HG03045 (cell line): ENCODE data around the gene CAPN12.

Source experiments
- ATAC-seq: cut with Tn5 transposase; IDR thresholded peaks from one replicate; pipeline ENCODE4 v1.9.1; 2021; ENCODE audit warnings: mild to moderate bottlenecking, moderate library complexity; ENCODE audit not compliant: unreplicated experiment

CAPN12 gene

DNA sequence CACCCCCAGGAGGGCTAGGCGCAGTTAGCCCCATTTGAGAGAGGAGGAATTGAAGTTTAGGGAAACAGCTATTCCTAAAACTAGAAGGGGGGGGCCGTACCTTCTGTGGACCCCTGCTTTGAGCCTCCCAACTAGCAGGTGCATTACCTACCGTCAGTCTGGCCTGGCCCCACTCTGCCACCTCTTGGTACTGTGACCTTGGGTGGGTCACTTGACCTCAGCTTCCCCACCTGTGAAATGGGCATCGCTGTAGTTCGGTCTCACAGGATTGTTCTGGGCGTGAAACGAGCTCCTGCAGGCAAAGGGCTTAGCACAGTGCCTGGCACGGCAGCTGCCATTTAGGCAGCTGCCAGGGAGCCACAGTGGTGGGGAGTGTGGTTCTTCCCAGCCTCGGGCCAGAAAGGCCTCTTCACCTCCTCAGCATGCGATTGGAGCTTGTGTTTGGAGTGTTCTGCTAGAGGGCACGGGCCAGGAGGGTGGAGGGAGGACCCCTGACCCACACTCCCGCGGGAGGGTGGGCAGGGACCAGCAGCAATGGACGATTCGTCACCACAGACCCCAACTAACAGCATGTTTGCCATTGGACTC lies 32.0 kb downstream of the CAPN12 start:
- no peak for ATAC-seq

DNA sequence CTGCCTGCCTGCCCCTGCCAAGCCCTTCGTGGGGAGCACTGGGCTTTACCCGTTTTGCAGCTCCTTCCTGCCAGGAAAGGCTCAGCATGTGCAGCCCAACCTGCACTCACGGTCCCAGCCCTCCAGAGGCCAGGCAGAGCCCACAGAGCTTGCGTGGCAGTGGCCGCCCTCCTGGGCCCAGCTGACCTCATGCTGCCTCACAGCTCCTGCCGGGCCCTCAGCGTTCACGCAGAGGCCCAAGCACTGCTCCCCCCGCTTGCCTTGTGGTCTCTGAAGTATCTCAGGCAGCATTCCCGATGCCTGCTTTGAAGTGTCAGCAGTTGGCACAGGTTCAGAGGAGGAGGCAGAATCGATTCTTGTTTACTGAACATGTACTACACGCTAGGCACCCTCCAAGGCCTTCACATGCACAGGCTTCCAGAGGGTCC lies 32.5 kb downstream of the CAPN12 start:
- no peak for ATAC-seq

DNA sequence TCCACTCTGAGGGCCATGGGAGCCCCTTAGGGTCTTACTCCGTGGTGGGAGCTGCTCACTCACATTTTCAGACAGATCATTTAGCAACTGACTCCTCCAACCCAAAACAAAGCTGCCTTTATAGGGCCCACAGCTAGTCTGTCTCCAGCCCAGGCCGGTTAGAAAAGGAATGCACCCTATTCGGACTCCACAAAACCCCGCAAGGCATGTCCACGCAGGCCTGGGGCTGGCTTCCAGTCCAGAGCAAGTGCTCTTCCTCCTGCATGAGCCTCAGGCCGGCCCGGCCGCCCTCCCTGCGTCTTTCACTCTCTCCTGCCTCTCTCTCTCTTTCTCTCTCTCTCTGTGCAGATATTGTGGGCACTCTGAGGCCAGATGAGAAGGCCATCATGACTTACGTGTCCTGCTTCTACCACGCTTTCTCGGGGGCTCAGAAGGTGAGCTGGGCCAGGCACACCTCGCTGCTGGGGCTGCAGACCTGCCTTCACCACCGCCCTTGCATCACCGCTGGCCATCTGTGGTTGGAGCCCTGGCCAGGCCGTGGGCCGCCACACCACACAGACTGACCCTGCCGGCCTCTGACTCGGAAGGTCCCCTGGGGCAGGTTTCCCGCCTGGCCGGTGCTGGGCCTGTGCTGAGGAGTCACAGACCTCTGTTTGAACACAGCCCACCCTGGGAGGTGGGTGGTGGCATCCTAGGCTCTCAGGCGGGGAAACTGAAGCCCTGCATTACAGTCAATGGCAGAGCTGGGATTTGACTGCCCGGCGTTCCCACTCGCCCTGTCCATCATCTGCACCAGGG lies 33.1 kb downstream of the CAPN12 start:
- ATAC-seq = no peak

DNA sequence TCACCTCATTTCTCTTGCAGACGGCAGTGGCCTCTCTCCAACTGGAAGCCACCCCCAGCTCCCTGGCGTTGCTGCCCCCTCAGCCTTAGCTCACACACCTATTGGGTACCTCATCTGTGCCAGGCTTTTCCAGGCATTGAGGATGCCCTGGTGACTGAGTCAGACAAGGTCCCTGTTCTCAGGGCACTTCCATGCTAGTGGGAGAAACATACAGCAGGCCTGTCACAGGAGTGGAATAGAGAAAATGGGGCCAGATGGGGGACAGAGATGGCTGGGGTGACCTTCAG lies 33.9 kb downstream of the CAPN12 start:
- ATAC-seq = no peak

DNA sequence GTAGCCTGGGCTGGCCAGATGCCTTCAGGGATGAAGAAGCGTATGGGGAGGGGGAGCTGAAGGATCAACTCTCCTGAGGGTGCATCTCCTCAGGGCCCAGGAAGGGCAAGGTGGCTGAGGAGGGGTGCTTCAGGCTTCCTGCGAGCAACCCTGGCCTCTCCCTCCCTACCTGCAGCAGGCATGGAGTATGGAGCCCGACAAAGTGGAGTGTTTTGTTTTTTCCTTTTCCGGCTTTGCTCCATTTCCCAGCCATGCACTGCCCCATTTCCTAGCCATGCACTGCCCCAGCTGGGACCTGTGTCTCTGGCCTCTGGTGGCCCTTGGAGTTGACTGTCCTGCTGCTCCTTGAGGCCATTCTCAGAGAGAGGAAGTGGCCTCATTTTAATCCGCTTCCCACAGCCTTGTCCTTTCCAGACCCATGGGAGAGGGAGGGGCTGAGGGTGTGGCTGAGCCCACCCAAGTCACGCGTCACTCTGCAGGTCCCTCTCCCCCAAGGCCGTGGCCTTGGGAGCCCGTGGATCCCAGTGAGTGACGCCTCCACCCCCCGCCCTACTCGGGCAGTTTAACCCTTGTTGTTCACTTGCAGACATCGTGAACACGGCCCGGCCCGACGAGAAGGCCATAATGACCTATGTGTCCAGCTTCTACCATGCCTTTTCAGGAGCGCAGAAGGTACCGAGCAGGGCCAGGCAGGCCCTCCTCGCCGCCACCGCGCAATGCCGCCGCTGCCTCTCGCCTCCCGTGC lies 34.4 kb downstream of the CAPN12 start:
- no peak for ATAC-seq

DNA sequence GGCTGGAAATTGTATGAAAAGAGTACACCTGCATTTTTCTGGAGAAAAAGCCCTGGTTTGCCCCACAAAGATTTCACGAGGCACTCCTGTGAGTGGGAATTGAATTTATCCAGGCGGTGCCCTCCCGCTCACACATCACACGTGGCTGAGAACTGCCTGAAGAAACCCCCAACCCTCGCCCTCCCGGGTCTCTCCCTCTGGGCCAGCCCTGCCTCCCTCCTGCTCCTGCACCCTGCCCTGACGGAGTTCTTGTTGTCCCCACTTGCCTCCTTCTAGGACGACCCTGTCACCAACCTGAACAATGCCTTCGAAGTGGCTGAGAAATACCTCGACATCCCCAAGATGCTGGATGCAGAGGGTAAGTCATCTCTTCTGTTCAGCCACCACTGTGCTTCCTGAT lies 35.2 kb downstream of the CAPN12 start:
- ATAC-seq = no peak

DNA sequence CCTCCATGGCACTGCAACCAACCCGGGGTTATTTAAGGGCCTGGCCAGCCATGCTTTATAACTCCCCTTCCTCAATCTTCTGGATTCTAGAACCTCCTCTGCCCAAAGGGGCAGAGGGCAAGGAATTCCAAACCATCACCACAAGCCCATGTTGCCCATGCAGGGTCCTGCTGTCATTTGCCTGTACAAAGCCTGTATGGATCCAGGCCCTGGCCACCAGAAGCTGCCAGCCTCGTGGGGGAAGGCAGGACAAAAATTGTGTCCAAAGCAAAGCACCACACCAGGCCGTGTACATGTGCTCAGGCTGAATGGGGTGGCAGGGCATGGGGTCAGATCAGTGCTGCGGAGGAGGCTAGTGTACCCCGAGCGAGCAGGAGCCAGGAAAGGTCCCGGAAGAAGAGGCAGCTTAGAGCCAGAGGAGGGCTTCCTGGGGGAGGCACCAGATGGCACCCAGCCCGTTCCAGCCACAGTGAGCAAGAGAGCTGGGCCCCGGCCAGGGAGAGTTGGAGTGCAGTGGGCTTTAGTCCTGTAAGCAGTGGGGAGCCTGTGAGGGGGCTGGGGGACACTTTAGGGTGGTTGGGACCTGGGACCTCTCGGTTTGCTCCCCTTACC lies 35.8 kb downstream of the CAPN12 start:
- no peak for ATAC-seq

DNA sequence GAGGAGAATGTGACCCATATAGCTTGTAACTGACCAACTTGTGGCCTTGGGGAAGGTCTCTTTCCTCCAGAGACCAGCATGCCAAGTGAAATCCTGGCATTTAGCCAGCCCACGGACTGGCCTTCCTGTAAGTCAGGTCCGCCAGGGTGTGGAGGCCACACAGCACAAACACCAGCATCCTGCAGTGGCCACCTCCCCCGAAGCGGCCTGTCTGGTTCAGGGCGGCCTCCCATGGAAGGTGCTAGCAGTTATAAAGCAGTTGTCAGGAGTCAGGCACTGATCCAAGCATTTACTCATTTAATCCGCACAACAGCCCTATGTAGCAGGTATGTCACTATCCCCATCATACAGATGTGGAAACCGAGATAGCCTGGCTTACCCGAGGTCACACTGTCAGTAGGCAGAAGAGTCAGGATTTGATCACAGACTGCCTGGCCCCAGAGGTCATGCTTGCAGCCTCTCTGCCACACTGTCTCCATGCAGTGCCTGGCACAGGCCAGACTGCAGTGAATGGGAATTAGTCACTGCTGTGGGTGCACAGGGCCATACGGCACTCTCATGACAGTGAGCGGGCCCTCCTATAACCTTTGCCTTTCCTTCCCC lies 36.7 kb downstream of the CAPN12 start:
- ATAC-seq = no peak

DNA sequence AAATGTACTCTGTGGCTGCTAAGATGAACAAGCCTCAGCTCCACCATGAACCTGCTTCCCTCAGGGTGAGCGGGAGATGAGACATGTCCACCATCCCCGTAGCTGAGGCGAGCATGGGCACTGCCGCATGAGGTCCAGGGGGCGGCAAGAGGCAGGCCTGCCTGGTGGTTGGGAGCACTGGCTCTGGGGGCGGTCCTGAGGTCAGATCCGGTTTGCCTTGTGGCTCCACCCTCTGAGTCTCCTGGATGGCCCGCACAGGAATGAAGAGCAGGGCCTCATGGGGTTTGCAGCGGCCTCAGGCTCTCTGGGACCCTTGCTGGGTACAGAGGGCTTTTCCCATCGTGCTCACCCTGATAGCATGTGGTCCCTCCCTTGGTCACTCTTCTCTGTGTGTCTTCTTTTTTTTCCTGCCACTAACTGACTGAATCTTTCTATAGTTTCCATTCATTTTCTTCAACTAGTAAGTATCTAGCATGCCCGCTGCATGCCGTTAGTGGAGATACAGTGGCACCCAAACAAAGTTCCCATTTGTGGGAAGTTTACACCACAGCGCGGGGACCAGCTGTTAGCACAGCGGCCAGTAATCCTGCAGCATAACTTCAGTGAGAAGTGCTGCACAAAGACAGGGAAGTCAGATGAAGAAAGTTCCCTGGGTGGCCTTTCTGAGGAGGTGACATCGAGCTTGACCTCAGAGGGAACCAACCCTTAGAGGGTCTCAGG lies 37.3 kb downstream of the CAPN12 start:
- no peak for ATAC-seq

DNA sequence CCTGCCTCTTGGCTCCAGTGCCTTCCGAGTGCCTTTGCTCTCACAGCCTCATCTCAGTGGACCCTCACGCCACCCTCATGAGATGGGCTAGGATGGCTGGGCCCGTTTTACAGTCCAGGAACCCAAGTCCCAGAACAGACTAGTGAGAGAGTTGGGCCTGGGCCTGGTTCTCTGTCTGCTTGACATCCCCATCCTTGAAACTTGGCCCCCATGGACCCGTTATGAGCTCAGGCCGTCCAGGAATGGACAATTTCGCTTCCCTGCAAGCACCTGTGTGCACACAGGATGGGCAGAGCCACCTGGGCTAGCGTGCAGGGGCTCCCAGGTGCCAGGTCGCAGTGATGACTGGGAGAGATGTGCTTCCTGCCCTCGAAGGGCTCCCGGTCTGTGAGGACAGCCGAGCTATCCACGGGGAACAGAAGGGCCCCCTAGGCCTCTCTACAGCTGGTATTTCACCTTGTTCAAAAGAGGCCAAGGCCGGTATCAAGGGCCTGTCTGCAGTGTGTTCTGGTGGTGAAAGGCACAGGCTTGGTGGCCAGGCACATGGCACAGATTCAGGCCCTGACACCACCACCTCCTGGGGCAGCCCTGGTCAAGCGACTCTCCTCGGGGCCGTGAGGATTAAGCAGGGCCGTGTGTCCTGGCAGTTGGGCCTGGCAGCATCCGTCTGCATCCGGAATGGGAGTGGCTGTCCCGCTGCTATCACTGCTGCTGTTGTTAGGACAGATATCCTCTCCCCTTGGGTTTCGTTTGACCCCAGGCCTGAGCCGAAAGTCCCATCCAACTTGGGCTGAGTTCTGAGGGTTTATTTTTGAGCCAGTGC lies 38.9 kb downstream of the CAPN12 start:
- ATAC-seq = no peak

DNA sequence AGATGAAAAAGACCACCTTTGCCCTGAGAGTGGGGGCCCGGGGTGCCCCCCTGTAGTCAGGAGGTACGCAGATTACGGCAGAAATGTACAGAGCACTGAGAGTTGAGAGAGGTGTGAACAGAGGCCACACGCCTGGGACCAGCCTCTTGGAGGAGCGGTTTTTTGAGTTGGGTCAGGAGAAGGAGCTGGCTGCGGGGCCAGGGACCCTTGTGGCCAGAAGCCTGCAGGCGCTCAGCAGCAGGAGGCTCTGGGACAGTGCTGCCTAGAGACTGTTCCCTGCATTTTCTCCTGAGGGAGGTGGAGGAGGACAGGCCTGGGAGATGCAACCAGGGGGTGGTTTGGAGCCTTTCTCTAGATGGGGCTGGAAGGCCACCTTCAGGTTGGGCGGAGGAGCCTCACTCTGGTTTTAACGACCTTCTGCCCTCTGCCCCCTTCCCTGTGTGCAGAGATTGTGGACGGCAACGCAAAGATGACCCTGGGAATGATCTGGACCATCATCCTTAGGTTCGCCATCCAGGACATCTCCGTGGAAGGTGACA lies 39.7 kb downstream of the CAPN12 start:
- no peak for ATAC-seq

DNA sequence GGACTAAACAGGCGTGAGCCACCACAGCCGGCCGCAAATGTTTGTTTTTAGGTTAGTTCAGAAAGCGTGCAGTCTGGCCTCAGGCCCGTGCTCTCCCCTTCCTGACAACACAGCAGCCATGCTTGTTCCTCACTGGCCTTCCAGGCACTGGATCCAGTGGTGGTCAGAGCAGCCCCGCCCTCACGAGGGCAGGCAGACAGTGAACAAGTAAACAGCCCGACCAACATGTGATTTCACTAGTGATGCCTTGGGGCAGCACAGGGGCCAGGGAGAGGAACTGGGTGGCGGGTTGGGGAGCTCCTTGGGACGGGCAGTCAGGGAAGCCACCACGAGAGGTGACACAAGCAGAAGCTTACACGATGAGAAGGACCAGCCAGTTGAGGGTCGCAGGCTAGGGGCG lies 40.8 kb downstream of the CAPN12 start:
- no peak for ATAC-seq

DNA sequence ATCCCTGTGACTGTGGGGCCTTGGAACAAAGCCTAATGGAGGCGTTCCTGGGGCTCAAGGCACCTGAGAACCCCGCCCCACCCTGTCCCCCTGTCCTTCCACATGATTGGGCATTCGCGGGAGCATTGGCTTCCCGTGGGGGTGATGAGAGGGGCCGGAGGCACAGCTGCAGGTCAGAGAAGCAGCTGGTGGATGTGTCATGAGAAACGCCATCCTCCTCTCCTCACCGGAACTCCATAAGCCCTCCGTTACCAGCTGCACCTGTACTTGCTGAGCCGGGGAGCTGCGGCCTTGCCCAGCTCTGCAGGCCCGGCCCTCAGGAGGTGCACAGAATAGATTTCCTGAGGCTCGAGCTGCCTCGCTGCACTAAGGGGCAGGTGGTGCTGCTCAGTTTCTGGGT lies 42.0 kb downstream of the CAPN12 start:
- no peak for ATAC-seq

DNA sequence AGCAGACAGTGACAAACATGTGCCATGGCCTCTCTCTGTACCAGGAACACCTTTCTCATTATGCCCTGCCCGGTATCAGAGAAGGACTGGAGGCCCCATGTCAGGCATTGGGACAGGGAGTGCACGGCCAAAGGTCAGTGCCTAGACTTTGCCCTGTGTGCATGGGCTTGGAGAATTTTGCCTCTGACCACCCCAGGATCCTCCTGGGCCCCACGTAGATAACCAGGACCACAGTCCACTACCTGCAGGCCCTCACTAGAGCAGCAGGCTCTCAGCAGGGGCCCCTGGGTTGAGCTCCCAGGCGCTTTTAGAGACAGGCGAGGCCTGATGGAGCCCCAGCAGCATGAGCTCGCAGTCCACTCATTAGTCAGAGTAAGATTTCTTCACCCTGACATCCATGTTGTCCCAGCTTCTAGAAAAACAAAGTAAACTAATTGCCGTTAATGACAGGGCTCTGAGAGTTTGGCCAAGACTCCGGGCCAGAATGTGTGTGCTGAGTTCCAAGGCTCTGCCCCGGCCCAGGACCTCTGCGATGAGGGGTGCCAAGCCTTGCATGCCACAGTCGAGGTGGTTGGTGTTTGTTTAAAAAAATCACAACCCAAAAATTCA lies 42.7 kb downstream of the CAPN12 start:
- ATAC-seq = no peak

DNA sequence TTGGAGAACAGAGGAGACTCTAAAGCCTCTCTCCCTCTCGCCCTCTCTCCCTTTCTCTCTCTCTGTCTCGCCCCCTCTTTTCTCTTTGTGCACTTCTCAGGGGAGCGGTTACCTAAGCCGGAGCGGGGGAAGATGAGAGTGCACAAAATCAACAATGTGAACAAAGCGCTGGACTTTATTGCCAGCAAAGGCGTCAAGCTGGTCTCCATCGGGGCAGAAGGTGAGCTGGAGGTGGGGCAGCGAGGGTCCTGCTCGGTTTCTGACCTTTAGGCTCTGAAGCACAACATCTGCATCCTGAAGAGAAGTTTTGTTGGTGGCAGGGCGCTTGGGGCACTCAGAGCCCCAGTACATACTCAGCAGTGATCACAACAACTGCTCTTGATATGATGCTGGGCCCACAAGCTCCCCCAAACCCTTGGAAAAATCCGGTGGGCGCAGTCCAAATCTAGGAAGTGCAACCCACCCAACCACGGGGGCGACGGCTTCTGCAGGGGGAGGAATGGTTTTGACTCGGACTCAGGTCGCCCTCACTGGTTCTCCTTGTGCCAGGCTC lies 43.3 kb downstream of the CAPN12 start:
- ATAC-seq = no peak

DNA sequence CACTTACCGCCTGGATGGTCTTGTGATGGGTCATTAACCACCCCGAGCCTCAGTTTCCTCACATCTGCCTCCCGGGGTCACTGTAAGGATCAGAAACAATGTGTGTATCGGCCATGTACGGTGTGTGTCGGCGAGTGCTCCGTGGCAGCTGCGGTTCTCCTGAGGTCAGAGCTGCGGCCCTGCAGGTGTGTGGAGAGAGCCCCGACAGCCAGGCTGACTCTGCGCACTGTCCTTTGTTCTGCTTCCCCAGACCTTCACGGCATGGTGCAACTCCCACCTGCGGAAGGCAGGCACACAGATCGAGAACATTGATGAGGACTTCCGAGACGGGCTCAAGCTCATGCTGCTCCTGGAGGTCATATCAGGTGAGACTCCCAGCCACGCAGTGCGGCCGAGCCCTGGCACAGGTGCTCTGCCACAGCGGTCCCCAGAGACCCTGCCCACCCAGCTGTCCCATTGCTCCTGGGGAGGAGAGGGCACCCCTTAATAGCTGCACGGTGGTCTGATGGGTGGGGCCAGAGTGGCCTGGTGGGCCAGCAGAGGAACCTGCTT lies 43.8 kb downstream of the CAPN12 start:
- no peak for ATAC-seq

DNA sequence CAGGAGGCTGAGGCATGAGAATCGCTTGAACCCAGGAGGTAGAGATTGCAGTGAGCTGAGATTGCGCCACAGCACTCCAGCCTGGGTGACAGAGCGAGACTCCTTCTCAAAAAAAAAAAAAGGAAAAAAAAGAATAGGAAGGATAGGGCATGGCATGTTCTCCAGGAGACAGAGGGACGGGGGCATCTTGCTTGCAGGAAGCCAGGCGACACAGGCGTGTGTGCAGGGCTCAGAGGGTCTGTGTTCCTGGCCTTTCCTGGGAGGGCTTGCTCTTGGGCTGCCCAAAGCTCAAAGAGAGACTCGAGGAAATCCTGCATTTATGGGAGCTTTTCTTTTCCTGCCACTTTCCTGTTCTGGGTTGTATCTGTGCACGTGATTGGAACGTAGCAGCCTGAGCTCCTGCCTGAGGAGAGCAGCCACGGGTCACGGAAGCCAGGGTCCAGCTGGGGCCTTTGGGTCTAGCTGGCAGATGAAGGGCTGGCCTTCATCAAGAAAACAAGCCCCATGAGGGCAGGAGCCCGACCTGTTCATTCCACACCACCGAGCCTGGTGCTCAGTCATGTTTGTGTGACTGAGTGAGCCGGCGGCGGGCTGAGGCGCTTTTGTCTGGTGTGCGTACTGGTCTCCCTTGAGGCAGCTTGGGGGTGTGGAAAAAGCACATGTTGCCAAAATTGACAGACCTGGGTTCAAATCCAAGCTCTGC lies 44.5 kb downstream of the CAPN12 start:
- no peak for ATAC-seq

DNA sequence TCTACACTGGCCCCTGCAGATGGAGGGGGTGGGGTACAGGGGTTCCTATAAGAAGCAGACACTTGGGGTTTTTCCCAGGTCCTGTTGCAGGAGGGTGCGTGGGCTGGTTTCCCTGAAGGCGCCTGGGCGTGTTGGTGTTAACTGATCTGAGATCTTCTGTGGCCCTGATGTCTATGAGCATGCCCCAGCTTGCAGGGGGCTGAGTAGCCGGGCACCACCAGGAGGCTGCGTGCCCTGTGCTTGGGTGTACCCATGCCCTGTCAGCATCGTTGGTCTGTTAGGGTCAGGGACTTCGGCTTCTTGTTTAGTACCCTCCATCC lies 45.3 kb downstream of the CAPN12 start:
- no peak for ATAC-seq
